SHP77 treated with DMSO at 0.1 percent for 48 hours (cell line): ENCODE measurements around the gene TCERG1.

Experiments
- DNase-seq: peaks from one replicate; lab custom pipeline; 2025; lab: John Stamatoyannopoulos, UW

TCERG1 gene

DNA sequence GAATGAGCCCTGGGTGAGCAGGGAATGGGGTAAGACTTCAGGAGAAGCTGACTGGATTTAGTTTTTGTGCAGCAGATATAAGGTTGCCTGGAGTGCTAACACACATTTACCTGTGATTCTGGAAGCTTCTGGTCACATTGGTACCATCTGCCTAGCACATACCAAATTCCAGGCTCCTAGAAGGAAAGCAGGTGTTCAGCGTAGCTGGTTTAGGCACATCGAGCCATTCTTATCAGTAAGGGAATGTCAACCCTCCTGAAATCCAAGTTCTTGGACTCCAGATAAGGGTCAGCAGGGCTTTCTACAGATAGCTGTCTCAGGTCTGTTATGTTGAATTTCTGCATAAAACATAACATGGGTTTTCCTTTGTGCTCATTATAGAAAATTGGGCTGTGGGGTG, 10.3 kb downstream of the TCERG1 start:
- no peak for DNase-seq

DNA sequence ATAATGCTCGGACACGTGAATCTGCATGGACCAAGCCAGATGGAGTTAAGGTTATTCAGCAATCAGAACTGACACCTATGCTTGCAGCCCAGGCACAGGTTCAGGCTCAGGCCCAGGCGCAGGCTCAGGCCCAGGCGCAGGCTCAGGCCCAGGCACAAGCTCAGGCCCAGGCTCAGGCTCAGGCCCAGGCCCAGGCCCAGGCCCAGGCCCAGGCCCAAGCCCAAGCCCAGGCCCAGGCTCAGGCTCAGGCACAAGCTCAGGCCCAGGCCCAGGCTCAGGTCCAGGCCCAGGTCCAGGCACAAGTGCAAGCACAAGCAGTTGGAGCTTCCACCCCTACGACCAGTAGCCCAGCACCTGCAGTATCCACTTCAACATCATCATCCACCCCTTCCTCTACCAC, 11.8 kb downstream of the TCERG1 start:
- DNase-seq: no peak

DNA sequence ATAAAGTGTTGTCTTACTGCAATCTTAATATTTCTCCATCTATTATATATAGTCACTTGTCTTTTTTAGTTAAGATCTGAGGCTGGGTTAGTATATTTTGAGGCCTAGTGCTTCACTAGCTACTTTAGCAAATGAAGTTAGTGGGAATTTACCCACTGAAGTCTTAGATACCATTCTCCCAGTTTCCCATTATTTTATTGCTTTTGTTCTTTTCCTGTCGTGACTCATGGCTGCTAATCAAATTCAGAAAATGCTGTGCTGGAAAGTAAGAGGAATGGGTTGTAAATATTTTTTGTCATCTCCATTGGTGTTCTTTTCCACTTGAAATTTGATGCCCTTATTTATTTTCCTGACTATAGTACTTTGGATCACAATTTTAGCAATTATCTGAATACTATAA, 14.2 kb downstream of the TCERG1 start:
- no peak for DNase-seq

DNA sequence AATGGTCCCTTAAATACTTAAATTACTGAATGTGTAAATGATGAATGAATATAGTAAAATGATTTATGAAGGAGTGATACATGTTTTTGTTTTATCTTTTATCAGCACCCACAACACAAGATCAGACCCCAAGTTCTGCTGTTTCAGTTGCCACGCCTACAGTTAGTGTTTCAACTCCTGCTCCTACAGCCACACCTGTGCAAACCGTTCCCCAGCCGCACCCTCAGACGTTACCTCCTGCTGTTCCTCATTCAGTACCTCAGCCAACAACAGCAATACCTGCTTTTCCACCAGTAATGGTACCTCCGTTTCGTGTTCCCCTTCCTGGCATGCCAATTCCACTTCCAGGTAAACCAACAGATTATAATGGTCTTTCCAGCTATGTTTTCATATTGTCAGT, 16.3 kb downstream of the TCERG1 start:
- DNase-seq: no peak

DNA sequence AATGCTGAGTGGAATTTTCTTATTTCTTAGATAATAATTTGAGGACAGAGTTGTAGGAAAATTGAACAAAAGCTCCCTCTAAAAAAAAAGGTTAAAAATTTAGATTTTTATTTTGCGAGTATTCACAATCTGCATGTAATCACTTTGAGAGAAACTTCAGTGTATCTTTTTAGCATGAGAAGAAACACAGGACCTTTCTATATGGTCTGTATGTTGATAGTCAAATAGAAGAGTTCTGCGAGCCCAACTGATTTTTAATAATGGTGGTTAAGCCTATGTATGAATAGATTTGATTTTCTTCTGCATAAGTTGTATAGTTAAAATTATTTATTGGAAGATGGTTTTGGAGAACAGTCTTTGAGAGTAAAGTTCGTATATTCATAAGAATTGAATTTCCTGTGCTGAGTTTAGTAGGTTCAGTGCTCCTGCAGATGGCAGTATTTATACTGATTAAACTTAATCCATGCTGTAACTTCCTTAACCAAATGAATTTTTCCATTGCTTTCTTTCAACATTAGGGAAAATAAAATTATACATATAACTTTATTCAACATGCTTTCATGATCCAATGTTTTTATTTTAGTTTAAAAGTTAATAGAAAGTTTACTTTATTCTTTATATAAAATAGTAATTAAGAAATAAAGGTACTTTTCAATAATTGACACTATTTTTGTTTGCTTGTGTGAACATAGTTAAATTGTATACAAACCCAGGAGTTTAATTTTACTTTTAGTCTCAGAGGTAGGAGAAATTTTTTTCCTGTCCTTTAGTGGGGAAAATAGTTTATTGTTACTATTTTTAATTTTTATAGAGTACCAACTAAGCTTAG, 19.6 kb downstream of the TCERG1 start:
- no peak for DNase-seq

DNA sequence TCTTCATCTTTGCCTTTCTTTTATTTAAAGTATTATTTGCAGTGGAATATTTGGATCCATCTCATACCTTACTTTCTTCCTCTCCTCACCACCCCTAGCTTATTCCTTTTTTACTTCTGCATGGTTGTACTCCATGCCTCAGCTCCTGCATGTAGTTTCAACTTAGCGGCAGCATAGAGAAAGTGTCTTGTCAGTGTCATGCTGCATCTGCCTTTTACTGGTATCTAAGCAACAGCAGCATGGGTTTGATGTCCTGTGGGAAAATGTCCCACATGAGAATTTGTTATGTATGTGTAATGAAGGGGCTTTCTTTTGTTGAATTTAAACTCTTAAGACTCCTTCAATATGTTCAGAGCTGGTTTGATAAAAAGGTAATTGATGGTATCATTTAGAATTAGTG, 20.6 kb downstream of the TCERG1 start:
- no peak for DNase-seq

DNA sequence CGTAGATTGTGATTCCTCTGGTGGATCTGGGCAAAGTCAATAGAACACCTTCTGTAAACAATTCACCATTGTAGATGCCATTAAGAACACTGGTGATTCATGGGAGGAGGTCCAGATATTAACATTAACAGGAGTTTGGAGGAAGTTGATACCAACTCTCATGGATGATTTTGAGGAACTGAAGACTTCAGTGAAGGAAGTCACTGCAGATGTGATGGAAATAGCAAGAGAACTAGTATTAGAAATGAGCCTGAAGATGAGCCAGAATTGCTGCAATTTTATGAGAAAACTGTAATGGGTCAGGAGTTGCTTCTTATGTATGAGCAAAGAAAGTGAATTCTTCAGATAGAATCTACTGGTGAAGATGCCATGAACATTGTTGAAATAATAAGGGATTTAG, 26.9 kb downstream of the TCERG1 start:
- DNase-seq: no peak

DNA sequence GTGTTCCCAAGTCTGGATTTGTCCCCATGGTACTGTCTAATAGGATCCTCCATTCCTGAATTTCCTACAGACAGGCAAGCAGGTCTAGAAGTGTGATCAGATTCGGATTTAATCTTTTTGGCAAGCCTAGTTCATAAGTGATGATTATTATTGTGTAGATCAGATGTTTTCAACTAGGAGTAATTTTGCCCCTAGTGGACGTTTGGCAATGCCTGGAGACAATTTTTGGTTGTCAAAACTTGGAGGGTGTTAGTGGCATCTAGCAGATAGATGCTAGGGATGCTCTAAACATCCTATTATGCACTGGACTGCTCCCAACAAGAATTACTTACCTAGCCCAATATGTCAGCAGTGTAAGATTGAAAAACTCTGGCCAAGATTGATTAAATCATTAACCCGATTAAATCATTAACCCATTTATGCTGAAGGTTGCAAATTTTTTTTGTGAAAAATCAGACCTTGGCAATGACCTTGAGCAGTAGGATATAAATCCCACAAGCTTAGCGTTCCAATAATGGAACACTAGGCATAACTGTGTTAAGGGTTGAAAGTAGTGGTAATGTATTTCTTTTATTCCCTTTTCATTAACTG, 28.2 kb downstream of the TCERG1 start:
- no peak for DNase-seq

DNA sequence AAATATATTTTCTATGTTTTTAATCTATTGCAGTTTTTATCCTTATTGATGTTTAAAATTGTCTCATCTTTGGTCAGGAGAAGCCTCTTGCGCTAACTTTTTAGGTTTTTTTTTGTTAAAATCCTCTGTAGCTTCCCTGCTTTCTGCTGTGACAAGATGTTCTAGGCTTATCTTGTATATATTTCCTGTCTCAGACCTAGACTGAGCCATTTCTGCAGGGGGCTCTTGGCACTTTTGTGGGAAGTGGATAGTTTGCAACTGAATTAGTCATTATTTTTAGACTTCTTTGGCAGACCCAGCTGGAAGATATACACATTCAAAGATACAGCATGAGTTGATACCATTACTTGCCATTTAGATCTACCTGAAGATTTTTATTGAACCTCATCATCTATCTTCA, 28.8 kb downstream of the TCERG1 start:
- DNase-seq: no peak

DNA sequence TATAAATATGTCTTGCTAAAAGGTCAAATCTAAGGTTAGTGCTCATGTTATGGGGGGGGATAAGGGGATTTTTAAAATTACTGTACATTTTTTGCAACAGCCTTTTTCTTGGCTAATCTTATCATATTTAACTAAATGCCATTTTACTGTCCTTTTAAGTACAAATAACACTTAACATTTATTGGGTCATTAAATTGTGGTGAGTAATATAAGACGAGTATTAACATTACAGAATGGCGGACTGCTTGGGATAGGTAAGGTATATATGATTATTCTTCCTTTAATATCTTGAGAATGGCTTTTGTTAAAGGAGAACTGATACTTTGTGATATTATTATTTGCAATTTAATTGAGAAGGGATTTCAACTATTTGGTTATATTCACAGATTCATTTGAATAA, 35.6 kb downstream of the TCERG1 start:
- DNase-seq: no peak

DNA sequence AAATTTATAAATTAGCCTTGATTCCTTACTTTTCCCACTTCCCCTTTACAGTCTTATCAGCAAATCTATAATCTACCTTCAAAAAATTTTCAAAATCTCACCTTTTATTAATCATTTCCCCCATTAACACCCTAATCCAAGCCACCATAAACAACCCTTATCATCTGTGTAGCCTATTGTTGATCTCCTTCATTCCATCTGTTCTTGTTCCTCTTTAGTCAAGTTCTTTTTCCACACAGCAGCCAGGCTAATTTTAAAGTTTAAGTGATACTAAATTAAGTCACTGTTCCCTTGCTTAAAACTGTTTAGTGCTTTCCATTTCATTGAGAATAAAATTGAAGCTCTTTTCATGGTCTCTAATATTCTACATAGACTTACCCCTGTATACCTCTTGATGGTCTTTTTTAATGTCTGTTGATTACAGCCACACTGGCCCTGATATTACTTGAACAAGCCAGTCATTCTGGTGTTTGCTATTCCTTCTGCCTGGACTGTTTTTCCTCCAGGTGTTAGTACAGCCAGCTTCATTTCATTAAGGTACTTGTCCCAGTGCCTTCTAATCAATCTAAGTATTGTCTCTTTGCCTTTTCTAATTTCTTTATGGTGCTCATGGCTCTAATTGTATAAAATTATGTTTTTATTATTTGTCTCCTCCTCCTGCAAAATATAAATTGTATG, 37.7 kb downstream of the TCERG1 start:
- DNase-seq: no peak

DNA sequence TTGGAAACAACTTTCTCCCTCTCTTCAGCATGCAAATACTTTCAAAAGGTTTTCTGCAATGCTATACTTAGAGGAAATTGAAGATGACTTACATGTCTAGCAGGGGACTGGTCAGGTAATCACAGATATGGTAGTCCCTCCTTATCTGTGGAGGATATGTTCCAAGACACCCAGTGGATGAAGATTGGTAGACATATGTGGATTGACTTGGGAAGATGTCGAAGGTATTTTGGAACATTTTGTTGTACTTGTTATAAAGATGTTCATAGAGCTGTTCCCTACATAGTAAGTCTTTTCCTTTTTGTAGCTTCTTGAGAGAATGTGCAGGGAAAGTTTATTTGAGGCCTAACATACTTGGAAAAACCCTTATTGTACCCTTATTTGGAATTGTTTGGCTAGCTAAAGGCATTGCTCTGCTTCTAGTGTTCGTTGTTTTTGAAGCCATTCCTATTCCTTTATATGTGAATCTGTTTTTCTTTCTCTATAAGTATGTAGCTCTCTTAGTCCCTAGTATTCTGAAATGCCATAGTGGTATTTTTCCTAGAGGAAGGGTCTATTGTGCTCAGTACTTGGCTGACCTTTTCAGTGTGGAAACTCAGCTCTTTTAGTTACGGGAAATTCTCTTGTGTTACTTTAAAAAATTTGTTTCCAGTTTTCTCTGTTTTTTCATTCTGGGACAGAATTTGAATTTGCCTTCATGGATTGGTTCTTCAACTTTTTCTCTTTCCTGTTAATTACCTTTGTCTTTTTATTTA, 43.1 kb downstream of the TCERG1 start:
- DNase-seq: no peak

DNA sequence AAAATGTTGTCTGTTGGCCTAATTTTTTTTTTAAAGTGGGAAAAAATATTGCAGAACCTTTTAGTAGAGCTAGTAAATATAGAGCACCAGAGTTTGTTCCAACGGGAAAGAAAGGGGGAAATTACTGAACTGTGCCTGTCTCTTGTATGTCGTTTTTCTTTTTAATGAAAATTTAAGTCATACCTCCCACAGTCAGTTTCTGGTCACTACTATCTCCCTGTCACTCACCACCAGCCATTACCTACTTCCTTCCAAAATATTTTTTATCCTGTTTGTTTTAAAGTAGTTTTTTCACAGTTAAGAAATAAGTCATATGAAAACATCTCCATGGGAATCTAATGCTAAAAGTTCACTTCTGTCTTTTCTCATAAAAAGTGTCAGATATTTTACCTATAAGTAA, 47.5 kb downstream of the TCERG1 start:
- DNase-seq: no peak

DNA sequence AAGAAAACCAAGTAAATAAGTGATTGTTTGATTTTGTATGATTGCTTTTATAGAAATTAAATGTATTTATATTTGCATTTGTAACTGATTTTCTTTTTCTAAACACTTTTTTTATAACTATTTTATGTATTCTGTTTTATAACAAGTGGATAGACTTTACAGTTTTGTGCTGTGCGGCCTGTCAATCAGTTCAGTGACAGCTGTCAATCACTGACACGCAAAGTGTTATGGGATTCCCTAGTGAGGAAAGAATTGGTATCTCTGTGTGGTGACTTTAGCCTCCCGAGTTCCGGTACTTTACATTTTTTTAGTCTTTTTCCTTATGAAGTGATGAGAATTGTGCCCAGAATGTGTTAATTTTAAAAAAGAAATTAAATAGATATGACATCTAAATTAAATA, 52.5 kb downstream of the TCERG1 start:
- DNase-seq: no peak

DNA sequence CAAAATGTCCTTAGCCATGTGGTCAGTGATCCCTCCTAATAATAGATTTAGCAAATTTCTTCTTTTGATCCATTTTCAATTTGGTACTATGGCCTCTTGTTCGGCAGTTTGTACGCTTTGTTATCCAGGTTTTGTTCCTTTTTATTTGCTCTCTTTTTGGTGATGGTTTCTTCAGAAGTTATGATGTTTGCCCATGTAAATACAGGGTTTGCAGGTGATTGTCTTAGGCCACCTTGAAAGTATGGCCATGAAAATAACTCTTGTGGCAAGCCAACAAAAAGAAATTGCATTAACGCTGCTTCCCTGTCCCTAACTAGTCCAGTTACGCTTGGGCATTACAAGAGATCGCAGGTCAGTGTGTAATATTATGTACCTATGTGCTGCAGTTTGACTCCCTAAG, 60.3 kb downstream of the TCERG1 start:
- no peak for DNase-seq

DNA sequence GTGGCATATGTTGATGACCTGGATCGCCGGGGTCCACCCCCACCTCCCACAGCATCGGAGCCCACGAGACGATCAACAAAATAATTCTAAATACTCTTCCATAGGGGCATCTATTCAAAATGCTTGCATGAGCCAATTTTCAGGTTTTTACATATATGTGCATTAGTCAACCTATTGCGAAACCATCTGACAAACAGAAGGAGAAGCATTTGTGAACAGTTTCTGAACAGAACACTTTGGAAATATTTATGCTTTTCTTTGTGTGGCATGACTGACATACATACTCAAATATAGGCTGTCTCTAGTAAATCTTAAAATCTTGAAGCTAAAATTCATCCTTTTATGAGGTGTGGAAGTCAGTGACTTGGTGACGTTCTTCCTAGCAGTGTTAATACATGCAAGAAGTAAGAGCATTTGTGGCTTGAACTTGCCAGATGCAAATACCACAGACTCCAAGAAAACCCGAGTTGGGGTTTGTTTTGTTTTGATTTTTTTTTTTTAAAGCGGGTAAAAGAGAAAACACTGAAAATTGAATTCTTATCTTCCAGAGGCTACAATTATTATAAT, 63.5 kb downstream of the TCERG1 start:
- DNase-seq: no peak

DNA sequence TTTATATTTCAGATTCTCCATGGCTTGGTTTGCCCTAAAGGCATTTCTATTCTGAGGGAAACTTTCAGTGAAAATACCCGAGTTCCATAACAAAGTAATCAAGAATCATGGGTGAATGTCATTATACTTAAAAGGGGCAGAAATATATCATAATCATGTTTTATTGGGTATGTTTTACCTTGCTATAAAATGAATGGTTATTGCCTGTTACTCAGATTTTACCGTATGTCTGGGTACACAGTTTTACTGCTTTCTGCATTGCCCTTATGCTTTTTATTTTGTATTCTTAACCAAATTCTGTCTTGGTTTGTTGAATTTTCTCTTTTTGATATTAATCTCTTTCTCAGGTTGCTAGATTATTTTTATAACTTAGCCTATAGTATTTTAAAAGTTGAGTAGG, 66.3 kb downstream of the TCERG1 start:
- no peak for DNase-seq

DNA sequence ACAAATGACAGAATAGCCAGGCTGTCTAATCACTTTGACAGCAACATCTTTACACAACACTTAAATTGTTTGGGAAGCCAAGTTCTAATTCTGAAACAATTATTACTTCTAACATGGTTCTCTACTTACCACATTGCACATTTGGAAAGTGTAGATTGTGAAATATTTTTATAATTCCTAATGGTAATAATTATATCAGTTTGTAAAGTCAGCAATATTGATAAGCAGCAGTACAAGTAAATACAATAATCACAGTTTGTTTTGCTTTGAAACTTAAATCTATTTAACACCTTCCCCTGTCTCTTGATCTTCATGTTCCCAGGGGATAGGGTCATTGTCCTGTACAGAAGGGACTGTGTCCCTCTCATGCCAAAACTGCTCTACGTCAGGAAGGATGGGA, 67.4 kb downstream of the TCERG1 start:
- DNase-seq: no peak

DNA sequence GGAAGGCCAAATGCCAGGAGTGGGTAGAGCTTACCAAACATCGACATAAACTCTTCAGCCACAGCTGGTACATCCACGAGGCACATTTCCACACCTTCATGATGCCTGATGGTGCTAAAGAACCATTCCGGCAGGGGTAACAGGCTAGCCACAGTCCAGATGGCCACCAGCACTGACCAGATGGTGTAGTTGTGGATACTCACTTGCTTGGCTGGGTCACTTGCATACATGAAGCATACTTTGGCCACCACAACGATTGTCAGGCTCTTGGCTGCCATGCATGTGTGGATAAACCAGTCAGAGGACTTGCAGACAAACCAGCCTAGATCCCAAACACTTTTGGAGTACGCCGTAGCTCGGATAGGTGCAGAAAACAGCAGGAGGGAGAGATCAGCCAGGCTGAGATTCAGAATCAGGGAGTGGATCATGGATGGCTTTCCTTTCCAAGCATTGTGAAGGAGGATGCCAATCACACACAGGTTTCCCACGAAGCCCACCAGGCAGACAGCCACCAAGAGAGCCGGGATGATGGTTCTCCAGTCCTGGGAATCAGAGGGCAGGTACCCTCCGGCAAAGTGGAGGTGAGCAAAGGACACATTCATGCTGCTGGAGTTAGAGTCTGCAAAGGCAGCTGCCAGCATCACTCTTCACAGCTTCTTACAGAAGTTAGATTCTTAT, 68.5 kb downstream of the TCERG1 start:
- DNase-seq: no peak

DNA sequence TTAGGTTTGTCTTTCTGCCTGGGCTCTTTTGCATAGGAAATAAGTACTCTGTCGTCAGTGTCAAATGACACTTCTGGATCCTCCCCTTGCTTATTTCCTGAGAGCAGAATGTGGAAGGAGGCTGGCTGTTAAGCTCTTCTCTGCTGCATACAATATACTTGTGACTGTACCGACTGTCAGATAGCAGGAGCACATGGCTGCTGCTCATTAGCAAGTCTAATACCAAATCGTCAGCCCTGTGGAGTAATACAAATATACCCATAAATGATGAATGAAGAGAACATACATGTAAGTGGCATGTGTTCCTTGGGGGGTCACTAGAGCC, 69.0 kb downstream of the TCERG1 start, which contains the start of gene GPR151:
Gene GPR151, minus strand, starts transcription at position 40 of the 325 bp plus-strand sequence. CDS start 77 bp downstream, outside the sequence.
- DNase-seq: no peak

DNA sequence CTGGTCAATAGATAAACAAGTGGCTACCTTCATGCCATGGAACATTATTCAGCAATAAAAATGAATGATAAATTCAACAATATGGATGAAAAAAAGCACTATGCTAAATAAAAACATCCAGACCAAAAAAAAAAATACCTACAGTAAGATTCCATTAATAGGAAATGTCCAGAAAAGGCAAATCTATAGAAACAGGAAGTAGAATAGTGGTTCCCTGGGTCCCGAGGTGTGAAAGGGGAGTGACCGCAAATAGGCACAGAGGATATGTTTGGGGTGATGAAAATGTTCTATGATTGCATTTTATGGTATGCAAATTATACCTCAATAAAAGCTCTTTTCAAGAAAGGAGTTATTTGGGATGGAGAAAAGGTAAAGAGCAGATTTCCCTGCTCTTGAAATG, 72.4 kb downstream of the TCERG1 start:
- no peak for DNase-seq

DNA sequence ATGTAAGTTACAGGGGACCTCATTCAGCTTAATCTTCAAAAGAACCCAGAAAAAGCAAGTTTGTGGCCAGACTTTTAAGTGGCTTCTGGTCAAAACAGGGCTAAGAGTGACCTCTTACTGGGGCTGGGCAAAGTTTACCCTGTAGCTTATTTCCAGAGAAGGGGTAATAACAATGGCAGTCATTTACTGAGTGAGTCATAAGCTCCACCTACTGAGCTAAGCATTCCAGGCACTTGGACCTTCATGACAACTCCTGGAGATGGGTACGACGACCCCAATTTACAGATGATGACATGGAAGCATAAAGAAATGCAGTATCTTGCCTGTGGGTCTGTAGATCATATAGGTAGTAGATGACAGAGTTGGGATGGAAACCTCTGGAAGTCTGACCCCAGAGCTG, 73.6 kb downstream of the TCERG1 start:
- DNase-seq: no peak
